SK-N-MC (cell line): ENCODE measurements around the gene NRTN.

ENCODE experiments used
- DNase-seq: peaks from one replicate; pipeline ENCODE4 v3.0.0-alpha.2; 2011; ENCODE audit warnings: low read depth, low spot score
- H3K27ac ChIP-seq: fragments of 200-600 bp; sonication (generic); 2 replicates; pipeline ENCODE4 v1.5.1; 2016; ENCODE audit warnings: mixed run types
- H3K36me3 ChIP-seq: fragments of 200-600 bp; sonication (generic); 2 replicates; pipeline ENCODE4 v1.6.1; 2017; ENCODE audit warnings: antibody characterized with exemption, low read length, mixed read lengths; ENCODE audit not compliant: insufficient read depth
- H3K4me3 ChIP-seq: fragments of 200-600 bp; sonication (generic); 2 replicates; pipeline ENCODE4 v1.5.1; 2016
- H3K9ac ChIP-seq: fragments of 200-600 bp; sonication (generic); 2 replicates; pipeline ENCODE4 v1.8.0; 2017; ENCODE audit warnings: mixed run types, mixed read lengths; ENCODE audit not compliant: insufficient read length
- H3K9me3 ChIP-seq: fragments of 200-600 bp; sonication (generic); 2 replicates; pipeline ENCODE4 v1.6.1; 2017; ENCODE audit warnings: low read depth, mild to moderate bottlenecking, antibody characterized with exemption, low read length, moderate library complexity, mixed read lengths
- EZH2 ChIP-seq: fragments of 200-600 bp; sonication (generic); IDR thresholded peaks from one replicate; pipeline ENCODE4 v1.6.1; 2017; ENCODE audit warnings: antibody characterized with exemption
- FOXP2 ChIP-seq: optimal IDR thresholded peaks from 2 replicates; pipeline ENCODE3; 2011; ENCODE audit warnings: mild to moderate bottlenecking, moderate library complexity; ENCODE audit not compliant: insufficient read depth; ENCODE audit errors: extremely low read length, control extremely low read depth
- POLR2AphosphoS5 ChIP-seq: IDR thresholded peaks from 2 replicates; pipeline ENCODE4 v1.6.1; 2012; ENCODE audit warnings: mild to moderate bottlenecking, low read depth, low read length, borderline replicate concordance

The NRTN gene

GRCh38 chr19:5808120-5808816 lies 3.4 kb downstream of the NRTN start:
- Histone ChIP-seq H3K36me3 (no peaks in the 10 kb centered on the region), H3K27ac (no peak overlapping the region), H3K4me3 (no peak overlapping the region), H3K9ac (no peak overlapping the region), H3K9me3 (no peaks in the 10 kb centered on the region)
- TF ChIP-seq EZH2 (no peak), FOXP2 (no peak), POLR2AphosphoS5 (no peak)
- DNase-seq, result no peak

- DNase-seq, result no peak
- TF ChIP-seq POLR2AphosphoS5 (no peak), FOXP2 (no peak), EZH2 (no peak)
These were observed 4.2 kb downstream of the NRTN start for GRCh38 chr19:5809053-5809452.

GRCh38 chr19:5809469-5809868 lies 4.6 kb downstream of the NRTN start:
- no peak overlapping the region for H3K27ac ChIP-seq
- H3K4me3 ChIP-seq, result no peak overlapping the region
- H3K9me3 ChIP-seq, result no peaks in the 10 kb centered on the region
- no peaks in the 10 kb centered on the region for H3K36me3 ChIP-seq
- TF ChIP-seq POLR2AphosphoS5, result no peak
- TF ChIP-seq EZH2, result no peak
- TF ChIP-seq FOXP2, result no peak
- DNase-seq, result no peak
- H3K9ac ChIP-seq, result no peak overlapping the region

More at GRCh38 chr19:5809053-5809452, 4.2 kb downstream of the NRTN start:
- H3K36me3 ChIP-seq, result no peaks in the 10 kb centered on the region
- H3K4me3 ChIP-seq, result no peak overlapping the region
- H3K9ac ChIP-seq, result no peak overlapping the region
- no peak overlapping the region for H3K27ac ChIP-seq
- no peaks in the 10 kb centered on the region for H3K9me3 ChIP-seq

GRCh38 chr19:5811117-5811516 lies 6.2 kb downstream of the NRTN start:
- no peak overlapping the region for H3K9ac ChIP-seq
- no peak for DNase-seq
- no peak overlapping the region for H3K4me3 ChIP-seq
- H3K27ac ChIP-seq, result no peak overlapping the region
- H3K9me3 ChIP-seq, result no peaks in the 10 kb centered on the region
- no peaks in the 10 kb centered on the region for H3K36me3 ChIP-seq
- TF ChIP-seq FOXP2 (no peak), EZH2 (no peak), POLR2AphosphoS5 (no peak)

GRCh38 chr19:5814123-5814851 lies 9.4 kb downstream of the NRTN start:
- Histone ChIP-seq H3K4me3 (no peak overlapping the region), H3K9me3 (no peaks in the 10 kb centered on the region), H3K27ac (no peak overlapping the region), H3K9ac (no peak overlapping the region), H3K36me3 (no peaks in the 10 kb centered on the region)
- TF ChIP-seq FOXP2, result no peak
- no peak for TF ChIP-seq POLR2AphosphoS5
- TF ChIP-seq EZH2, result no peak
- DNase-seq, result no peak

- DNase-seq, result no peak
- no peak overlapping the region for H3K4me3 ChIP-seq
- H3K9ac ChIP-seq, result no peak overlapping the region
- TF ChIP-seq EZH2 (no peak), POLR2AphosphoS5 (no peak), FOXP2 (no peak)
- no peaks in the 10 kb centered on the region for H3K9me3 ChIP-seq
- no peaks in the 10 kb centered on the region for H3K36me3 ChIP-seq
- H3K27ac ChIP-seq, result no peak overlapping the region
These were observed 10.0 kb downstream of the NRTN start for GRCh38 chr19:5814852-5815246.

GRCh38 chr19:5817218-5817617 lies 12.4 kb downstream of the NRTN start:
- no peak for DNase-seq

GRCh38 chr19:5818594-5818993 lies 13.7 kb downstream of the NRTN start:
- H3K27ac ChIP-seq, result no peak overlapping the region
- H3K9me3 ChIP-seq, result no peaks in the 10 kb centered on the region
- DNase-seq, result no peak
- H3K4me3 ChIP-seq, result no peak overlapping the region
- TF ChIP-seq POLR2AphosphoS5 (no peak), FOXP2 (no peak), EZH2 (no peak)
- H3K36me3 ChIP-seq, result no peaks in the 10 kb centered on the region
- no peak overlapping the region for H3K9ac ChIP-seq

More at GRCh38 chr19:5817218-5817617, 12.4 kb downstream of the NRTN start:
- H3K36me3 ChIP-seq, result no peaks in the 10 kb centered on the region
- no peaks in the 10 kb centered on the region for H3K9me3 ChIP-seq
- TF ChIP-seq FOXP2, result no peak
- no peak for TF ChIP-seq EZH2
- TF ChIP-seq POLR2AphosphoS5, result no peak
- H3K9ac ChIP-seq, result no peak overlapping the region
- H3K27ac ChIP-seq, result no peak overlapping the region
- no peak overlapping the region for H3K4me3 ChIP-seq

- DNase-seq, result no peak
- H3K9me3 ChIP-seq, result no peaks in the 10 kb centered on the region
- no peak overlapping the region for H3K9ac ChIP-seq
- TF ChIP-seq EZH2 (no peak), FOXP2 (no peak), POLR2AphosphoS5 (no peak)
- no peaks in the 10 kb centered on the region for H3K36me3 ChIP-seq
- no peak overlapping the region for H3K4me3 ChIP-seq
- H3K27ac ChIP-seq, result no peak overlapping the region
These were observed 15.9 kb downstream of the NRTN start for GRCh38 chr19:5820785-5821184.
